LNCAP (cell line): ENCODE results near the gene DCBLD1.

Experiments used
- TF ChIP-seq, protein P1 (sequence below): fragments of 450-650 bp; IDR thresholded peaks from 2 replicates; pipeline ENCODE4 v1.5.1; 2017; ENCODE audit warnings: mild to moderate bottlenecking

The DCBLD1 gene

DNA sequence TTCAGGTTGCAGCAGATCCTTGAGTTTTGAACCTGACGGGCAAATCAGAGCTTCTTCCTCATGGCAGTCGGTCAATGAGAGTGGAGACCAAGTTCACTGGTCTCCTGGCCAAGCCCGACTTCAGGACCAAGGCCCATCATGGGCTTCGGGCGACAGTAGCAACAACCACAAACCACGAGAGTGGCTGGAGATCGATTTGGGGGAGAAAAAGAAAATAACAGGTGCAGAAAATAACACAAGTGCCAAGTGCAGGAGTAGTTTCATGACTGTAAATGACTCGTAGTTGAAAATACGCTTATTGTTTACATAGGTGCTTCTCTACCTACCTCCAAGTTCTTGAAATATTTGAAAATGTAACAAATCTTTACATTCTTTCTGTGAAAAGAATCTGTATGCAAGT lies 56.1 kb downstream of the DCBLD1 start:
- TF ChIP-seq, protein P1, sequence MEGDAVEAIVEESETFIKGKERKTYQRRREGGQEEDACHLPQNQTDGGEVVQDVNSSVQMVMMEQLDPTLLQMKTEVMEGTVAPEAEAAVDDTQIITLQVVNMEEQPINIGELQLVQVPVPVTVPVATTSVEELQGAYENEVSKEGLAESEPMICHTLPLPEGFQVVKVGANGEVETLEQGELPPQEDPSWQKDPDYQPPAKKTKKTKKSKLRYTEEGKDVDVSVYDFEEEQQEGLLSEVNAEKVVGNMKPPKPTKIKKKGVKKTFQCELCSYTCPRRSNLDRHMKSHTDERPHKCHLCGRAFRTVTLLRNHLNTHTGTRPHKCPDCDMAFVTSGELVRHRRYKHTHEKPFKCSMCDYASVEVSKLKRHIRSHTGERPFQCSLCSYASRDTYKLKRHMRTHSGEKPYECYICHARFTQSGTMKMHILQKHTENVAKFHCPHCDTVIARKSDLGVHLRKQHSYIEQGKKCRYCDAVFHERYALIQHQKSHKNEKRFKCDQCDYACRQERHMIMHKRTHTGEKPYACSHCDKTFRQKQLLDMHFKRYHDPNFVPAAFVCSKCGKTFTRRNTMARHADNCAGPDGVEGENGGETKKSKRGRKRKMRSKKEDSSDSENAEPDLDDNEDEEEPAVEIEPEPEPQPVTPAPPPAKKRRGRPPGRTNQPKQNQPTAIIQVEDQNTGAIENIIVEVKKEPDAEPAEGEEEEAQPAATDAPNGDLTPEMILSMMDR, result no peak

DNA sequence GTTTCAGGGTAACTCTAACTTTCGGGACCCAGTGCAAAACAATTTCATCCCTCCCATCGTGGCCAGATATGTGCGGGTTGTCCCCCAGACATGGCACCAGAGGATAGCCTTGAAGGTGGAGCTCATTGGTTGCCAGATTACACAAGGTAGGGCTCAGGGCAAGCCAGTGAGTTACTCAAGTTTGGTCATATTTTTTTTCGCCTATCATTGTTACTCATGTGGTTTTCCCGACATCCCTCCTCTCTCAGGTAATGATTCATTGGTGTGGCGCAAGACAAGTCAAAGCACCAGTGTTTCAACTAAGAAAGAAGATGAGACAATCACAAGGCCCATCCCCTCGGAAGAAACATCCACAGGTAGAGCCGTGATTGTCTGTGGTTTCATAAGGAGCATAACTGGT lies 58.2 kb downstream of the DCBLD1 start:
- TF ChIP-seq, protein P1, result no peak

DNA sequence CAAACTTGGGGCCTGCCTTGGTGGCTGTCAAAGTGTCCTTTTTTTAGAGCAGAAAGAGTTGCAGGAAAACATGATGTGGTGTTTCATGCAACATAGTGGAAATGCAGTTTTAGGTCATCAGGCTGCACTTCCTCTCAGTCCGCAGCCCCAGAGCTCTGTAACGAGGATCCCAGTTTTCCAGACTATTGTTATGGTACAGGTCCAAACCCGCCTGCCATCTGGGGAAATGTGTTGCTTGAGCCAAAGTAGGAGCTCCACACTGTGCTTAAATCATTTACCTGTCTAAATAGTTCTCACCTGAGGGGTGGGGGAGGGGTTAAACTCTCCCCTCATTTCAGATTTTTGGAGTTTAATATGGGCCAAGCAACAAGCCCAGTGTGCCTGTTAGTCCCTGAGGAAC lies 60.0 kb downstream of the DCBLD1 start:
- TF ChIP-seq, protein P1, result no peak

DNA sequence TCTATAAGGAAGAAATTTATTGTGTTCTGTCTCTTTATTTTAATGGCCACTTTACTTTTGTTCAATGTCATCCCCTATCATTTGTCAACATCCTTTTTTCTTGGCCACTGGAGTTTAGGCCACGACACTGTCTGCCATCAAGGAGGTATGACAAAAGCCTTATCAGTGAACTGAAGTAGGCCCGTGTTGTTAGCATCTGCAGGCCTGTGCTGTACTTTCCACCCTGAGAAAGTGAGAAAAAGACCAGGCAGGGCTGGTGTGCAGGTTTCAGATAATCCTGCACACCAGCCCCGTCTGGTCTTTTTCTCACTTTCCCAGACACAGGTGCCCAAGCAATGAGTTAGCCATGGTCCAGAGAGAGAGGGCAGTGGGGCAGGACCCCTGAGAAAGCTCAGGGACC lies 62.2 kb downstream of the DCBLD1 start:
- TF ChIP-seq, protein P1, result no peak

DNA sequence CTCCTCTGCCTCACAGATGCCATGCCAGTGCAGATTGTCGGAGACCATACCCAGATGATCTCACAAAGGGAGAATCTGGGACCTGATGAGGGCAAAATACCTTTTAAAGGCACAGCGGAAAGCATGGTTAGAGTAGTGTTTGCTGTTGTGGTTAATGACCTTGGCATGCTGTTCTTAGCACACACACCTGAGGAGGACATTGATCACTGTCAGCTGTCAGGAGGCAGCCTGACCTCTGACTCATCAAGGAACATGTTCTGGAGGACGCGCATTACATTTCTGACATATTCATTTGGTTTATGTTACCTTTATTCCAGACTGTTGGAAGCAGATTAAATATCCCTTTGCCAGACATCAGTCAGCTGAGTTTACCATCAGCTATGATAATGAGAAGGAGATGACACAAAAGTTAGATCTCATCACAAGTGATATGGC lies 62.7 kb downstream of the DCBLD1 start:
- TF ChIP-seq, protein P1, result no peak

DNA sequence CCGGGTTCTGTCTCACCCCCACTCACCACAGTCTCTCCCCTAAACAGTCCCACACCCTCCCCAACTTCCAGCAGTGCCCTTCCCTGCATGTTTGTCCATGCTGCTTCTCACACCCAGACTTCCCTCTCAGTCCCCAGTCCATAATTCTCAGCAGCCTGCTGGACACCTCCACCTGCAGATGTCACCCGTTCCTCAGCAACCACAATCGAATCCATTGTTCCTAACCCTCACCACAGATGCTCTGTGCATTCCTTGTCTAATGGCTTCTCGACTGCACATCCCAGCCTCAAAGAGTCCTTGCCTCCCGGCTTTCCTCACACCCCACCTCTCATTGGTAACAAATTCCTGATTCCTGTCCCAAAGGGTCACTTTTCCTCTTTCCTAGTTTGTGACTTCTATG lies 64.2 kb downstream of the DCBLD1 start:
- TF ChIP-seq, protein P1, result no peak

DNA sequence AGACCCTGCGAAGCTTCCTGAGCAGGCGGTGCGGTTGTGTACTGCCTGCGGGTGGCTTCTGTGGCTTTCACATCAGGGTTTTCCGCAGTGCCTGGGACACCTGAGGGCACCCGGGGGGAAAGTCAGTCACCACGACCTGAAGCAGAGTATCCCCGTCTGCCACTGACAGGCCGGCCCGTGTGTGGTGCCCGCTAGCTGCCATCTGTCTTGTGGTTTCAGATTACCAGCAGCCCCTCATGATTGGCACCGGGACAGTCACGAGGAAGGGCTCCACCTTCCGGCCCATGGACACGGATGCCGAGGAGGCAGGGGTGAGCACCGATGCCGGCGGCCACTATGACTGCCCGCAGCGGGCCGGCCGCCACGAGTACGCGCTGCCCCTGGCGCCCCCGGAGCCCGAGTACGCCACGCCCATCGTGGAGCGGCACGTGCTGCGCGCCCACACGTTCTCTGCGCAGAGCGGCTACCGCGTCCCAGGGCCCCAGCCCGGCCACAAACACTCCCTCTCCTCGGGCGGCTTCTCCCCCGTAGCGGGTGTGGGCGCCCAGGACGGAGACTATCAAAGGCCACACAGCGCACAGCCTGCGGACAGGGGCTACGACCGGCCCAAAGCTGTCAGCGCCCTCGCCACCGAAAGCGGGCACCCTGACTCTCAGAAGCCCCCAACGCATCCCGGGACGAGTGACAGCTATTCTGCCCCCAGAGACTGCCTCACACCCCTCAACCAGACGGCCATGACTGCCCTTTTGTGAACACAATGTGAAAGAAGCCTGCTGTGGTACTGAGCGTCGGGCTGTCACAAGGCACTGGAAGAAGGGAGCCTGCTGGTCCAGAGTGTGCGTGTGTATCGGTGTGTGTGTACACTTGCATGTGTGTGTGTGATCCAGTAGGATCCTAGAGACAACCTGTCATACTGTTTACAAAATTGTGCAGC lies 65.5 kb downstream of the DCBLD1 start:
- TF ChIP-seq, protein P1, result no peak
